NCI-H1092 treated with DMSO at 0.1 percent for 48 hours (cell line): ENCODE measurements around the gene PCDHB11.
A peak's percentile ranks its signal among the peaks of the same experiment; 100 is the strongest.
"Not testable (repeated sequence)": the region's sequence is repeated elsewhere in the genome, so short reads cannot be mapped to it uniquely, and the experiment has no call there.

Experiments used
- DNase-seq: peaks from one replicate; lab custom pipeline; 2025; lab: John Stamatoyannopoulos, UW

The PCDHB11 gene

GRCh38 chr5:141186897-141187512 lies 12.4 kb upstream of the PCDHB11 start, which contains the start of gene PCDHB9:
Gene PCDHB9 (plus strand): TSS chr5:141187161. CDS start chr5:141187319, 158 bp downstream.
- peak; percentile 27 for DNase-seq

- DNase-seq: not testable (repeated sequence)
Measured at GRCh38 chr5:141188682-141189081, 10.7 kb upstream of the PCDHB11 start.

- DNase-seq: not testable (repeated sequence)
Measured at GRCh38 chr5:141189131-141189530, 10.3 kb upstream of the PCDHB11 start.

GRCh38 chr5:141192110-141192725 lies 7.2 kb upstream of the PCDHB11 start, which contains the start of gene PCDHB10:
Gene PCDHB10 (plus strand): TSS chr5:141192353. CDS start chr5:141192553, 200 bp downstream.
- no peak for DNase-seq

- DNase-seq: not testable (repeated sequence)
Measured at GRCh38 chr5:141194332-141194731, 5.1 kb upstream of the PCDHB11 start.

- no peak for DNase-seq
Measured at GRCh38 chr5:141196363-141196762, 3.1 kb upstream of the PCDHB11 start.

- not testable (repeated sequence) for DNase-seq
Measured at GRCh38 chr5:141201126-141201525, 1.7 kb downstream of the PCDHB11 start.

- DNase-seq: not testable (repeated sequence)
Measured at GRCh38 chr5:141201646-141202045, 2.2 kb downstream of the PCDHB11 start.

- no peak for DNase-seq
Measured at GRCh38 chr5:141208478-141208877, 9.1 kb downstream of the PCDHB11 start, which contains the start of gene PCDHB12. Gene PCDHB12 (plus strand): TSS chr5:141208719. CDS start chr5:141208908, 189 bp downstream.

GRCh38 chr5:141210281-141210680 lies 10.9 kb downstream of the PCDHB11 start:
- not testable (repeated sequence) for DNase-seq

- DNase-seq: not testable (repeated sequence)
Measured at GRCh38 chr5:141210849-141211248, 11.4 kb downstream of the PCDHB11 start.

- peak; percentile 1 for DNase-seq
Measured at GRCh38 chr5:141213656-141214339, 14.4 kb downstream of the PCDHB11 start, which contains the start of gene PCDHB13. Gene PCDHB13 (plus strand): TSS chr5:141213919. CDS start chr5:141214124, 205 bp downstream.

- not testable (repeated sequence) for DNase-seq
Measured at GRCh38 chr5:141214583-141214982, 15.2 kb downstream of the PCDHB11 start.

GRCh38 chr5:141215504-141215903 lies 16.1 kb downstream of the PCDHB11 start:
- not testable (repeated sequence) for DNase-seq

- DNase-seq: not testable (repeated sequence)
Measured at GRCh38 chr5:141216035-141216434, 16.6 kb downstream of the PCDHB11 start.

- peak; percentile 40 for DNase-seq
Measured at GRCh38 chr5:141223112-141223783, 23.8 kb downstream of the PCDHB11 start, which contains the start of gene PCDHB14. Gene PCDHB14 (plus strand): TSS chr5:141223343. CDS start chr5:141223506, 163 bp downstream.

- not testable (repeated sequence) for DNase-seq
Measured at GRCh38 chr5:141224844-141225243, 25.4 kb downstream of the PCDHB11 start.

GRCh38 chr5:141225421-141225820 lies 26.0 kb downstream of the PCDHB11 start:
- DNase-seq: not testable (repeated sequence)

GRCh38 chr5:141234109-141234667 lies 34.8 kb downstream of the PCDHB11 start:
- no peak for DNase-seq

- DNase-seq: not testable (repeated sequence)
Measured at GRCh38 chr5:141235922-141236321, 36.5 kb downstream of the PCDHB11 start.

- no peak for DNase-seq
Measured at GRCh38 chr5:141236516-141237313, 37.3 kb downstream of the PCDHB11 start.
